ENCODE results near the gene ASAP3. TPM values are rescaled to one million over a fixed set of nuclear protein-coding genes. Genes with fewer than 3 reads are reported as not detected.

The ASAP3 gene
- total RNA-seq, 1 donor = 107 TPM

GRCh38 chr1:23395849-23396248, 88.1 kb downstream of the ASAP3 start:
- Histone ChIP-seq H4K20me1 (ENCODE audit: insufficient read depth, low read length) (no peaks in the 10 kb centered on the region), H3K4me2 (ENCODE audit: insufficient read depth, low read length) (no peak overlapping the region), H2AFZ (ENCODE audit: low read length) (no peak overlapping the region), H3K4me3 (ENCODE audit: insufficient read depth, low read length) (no peak overlapping the region), H3K27ac (ENCODE audit: low read depth, low read length) (no peak overlapping the region), H3K4me1 (ENCODE audit: insufficient read depth, low read length) (peaks cover 29% of the 10 kb centered on the region), H3K79me2 (ENCODE audit: insufficient read depth, low read length) (no peaks in the 10 kb centered on the region), H3K9me3 (ENCODE audit: low read depth, low read length) (no peaks in the 10 kb centered on the region), H3K27me3 (ENCODE audit: insufficient read depth, low read length) (no peaks in the 10 kb centered on the region), H3K36me3 (ENCODE audit: insufficient read depth, low read length) (no peaks in the 10 kb centered on the region)
- no peak for DNase-seq (ENCODE audit: insufficient read length, low spot score, missing footprints)
- TF ChIP-seq, protein P1, sequence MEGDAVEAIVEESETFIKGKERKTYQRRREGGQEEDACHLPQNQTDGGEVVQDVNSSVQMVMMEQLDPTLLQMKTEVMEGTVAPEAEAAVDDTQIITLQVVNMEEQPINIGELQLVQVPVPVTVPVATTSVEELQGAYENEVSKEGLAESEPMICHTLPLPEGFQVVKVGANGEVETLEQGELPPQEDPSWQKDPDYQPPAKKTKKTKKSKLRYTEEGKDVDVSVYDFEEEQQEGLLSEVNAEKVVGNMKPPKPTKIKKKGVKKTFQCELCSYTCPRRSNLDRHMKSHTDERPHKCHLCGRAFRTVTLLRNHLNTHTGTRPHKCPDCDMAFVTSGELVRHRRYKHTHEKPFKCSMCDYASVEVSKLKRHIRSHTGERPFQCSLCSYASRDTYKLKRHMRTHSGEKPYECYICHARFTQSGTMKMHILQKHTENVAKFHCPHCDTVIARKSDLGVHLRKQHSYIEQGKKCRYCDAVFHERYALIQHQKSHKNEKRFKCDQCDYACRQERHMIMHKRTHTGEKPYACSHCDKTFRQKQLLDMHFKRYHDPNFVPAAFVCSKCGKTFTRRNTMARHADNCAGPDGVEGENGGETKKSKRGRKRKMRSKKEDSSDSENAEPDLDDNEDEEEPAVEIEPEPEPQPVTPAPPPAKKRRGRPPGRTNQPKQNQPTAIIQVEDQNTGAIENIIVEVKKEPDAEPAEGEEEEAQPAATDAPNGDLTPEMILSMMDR (IDR thresholded peaks at IDR 0.05; ENCODE audit: extremely low read depth, low read depth, low read length) = no peak

- H2AFZ ChIP-seq (ENCODE audit: low read length) = peak overlapping the region; percentile 74
- DNase-seq (ENCODE audit: insufficient read length, low spot score, missing footprints) = peak; percentile 64
- no peaks in the 10 kb centered on the region for H4K20me1 ChIP-seq (ENCODE audit: insufficient read depth, low read length)
- H3K27ac ChIP-seq (ENCODE audit: low read depth, low read length) = peak overlapping the region; percentile 85
- H3K36me3 ChIP-seq (ENCODE audit: insufficient read depth, low read length) = no peaks in the 10 kb centered on the region
- no peak overlapping the region for H3K4me3 ChIP-seq (ENCODE audit: insufficient read depth, low read length)
- no peaks in the 10 kb centered on the region for H3K27me3 ChIP-seq (ENCODE audit: insufficient read depth, low read length)
- peaks cover 27% of the 10 kb centered on the region for H3K4me1 ChIP-seq (ENCODE audit: insufficient read depth, low read length)
- no peaks in the 10 kb centered on the region for H3K9me3 ChIP-seq (ENCODE audit: low read depth, low read length)
- peak overlapping the region; percentile 44 for H3K4me2 ChIP-seq (ENCODE audit: insufficient read depth, low read length)
- no peaks in the 10 kb centered on the region for H3K79me2 ChIP-seq (ENCODE audit: insufficient read depth, low read length)
- TF ChIP-seq, protein P1 (IDR thresholded peaks at IDR 0.05; ENCODE audit: extremely low read depth, low read depth, low read length) = no peak
Observed at GRCh38 chr1:23395154-23395724, 88.7 kb downstream of the ASAP3 start.

GRCh38 chr1:23394684-23395083, 89.3 kb downstream of the ASAP3 start:
- DNase-seq (ENCODE audit: insufficient read length, low spot score, missing footprints) = peak; percentile 86
- H3K27ac ChIP-seq (ENCODE audit: low read depth, low read length) = peak overlapping the region; percentile 85
- peak overlapping the region; percentile 44 for H3K4me2 ChIP-seq (ENCODE audit: insufficient read depth, low read length)
- H3K36me3 ChIP-seq (ENCODE audit: insufficient read depth, low read length) = no peaks in the 10 kb centered on the region
- H3K4me1 ChIP-seq (ENCODE audit: insufficient read depth, low read length) = peaks cover 27% of the 10 kb centered on the region
- TF ChIP-seq, protein P1 (IDR thresholded peaks at IDR 0.05; ENCODE audit: extremely low read depth, low read depth, low read length) = no peak
- H3K79me2 ChIP-seq (ENCODE audit: insufficient read depth, low read length) = no peaks in the 10 kb centered on the region
- H4K20me1 ChIP-seq (ENCODE audit: insufficient read depth, low read length) = no peaks in the 10 kb centered on the region
- no peaks in the 10 kb centered on the region for H3K9me3 ChIP-seq (ENCODE audit: low read depth, low read length)
- H2AFZ ChIP-seq (ENCODE audit: low read length) = peak overlapping the region; percentile 74
- H3K27me3 ChIP-seq (ENCODE audit: insufficient read depth, low read length) = no peaks in the 10 kb centered on the region
- peak overlapping the region; percentile 3 for H3K4me3 ChIP-seq (ENCODE audit: insufficient read depth, low read length)

GRCh38 chr1:23394181-23394580, 89.8 kb downstream of the ASAP3 start:
- no peak overlapping the region for H2AFZ ChIP-seq (ENCODE audit: low read length)
- peak overlapping the region; percentile 85 for H3K27ac ChIP-seq (ENCODE audit: low read depth, low read length)
- H3K27me3 ChIP-seq (ENCODE audit: insufficient read depth, low read length) = no peaks in the 10 kb centered on the region
- no peaks in the 10 kb centered on the region for H3K36me3 ChIP-seq (ENCODE audit: insufficient read depth, low read length)
- H3K79me2 ChIP-seq (ENCODE audit: insufficient read depth, low read length) = no peaks in the 10 kb centered on the region
- no peaks in the 10 kb centered on the region for H4K20me1 ChIP-seq (ENCODE audit: insufficient read depth, low read length)
- TF ChIP-seq, protein P1 (IDR thresholded peaks at IDR 0.05; ENCODE audit: extremely low read depth, low read depth, low read length) = no peak
- DNase-seq (ENCODE audit: insufficient read length, low spot score, missing footprints) = peak; percentile 91
- peaks cover 27% of the 10 kb centered on the region for H3K4me1 ChIP-seq (ENCODE audit: insufficient read depth, low read length)
- no peaks in the 10 kb centered on the region for H3K9me3 ChIP-seq (ENCODE audit: low read depth, low read length)
- H3K4me2 ChIP-seq (ENCODE audit: insufficient read depth, low read length) = peak overlapping the region; percentile 44
- no peak overlapping the region for H3K4me3 ChIP-seq (ENCODE audit: insufficient read depth, low read length)
